Activated naive CD8-positive, alpha-beta T cell (primary cell): ENCODE data around the gene PAX5.

Experiments
- H3K27ac Mint-ChIP-seq: one replicate; pipeline ENCODE4 v1.8.0; 2021; ENCODE audit warnings: mixed read lengths
- H3K27me3 Mint-ChIP-seq: one replicate; pipeline ENCODE4 v1.8.0; 2021; ENCODE audit warnings: mixed read lengths
- H3K36me3 Mint-ChIP-seq: one replicate; pipeline ENCODE4 v1.8.0; 2021; ENCODE audit warnings: mixed read lengths
- H3K4me1 Mint-ChIP-seq: one replicate; pipeline ENCODE4 v1.8.0; 2021; ENCODE audit warnings: low read depth, mixed read lengths
- H3K4me3 Mint-ChIP-seq: one replicate; pipeline ENCODE4 v1.8.0; 2021; ENCODE audit warnings: mild to moderate bottlenecking, mixed read lengths
- H3K9me3 Mint-ChIP-seq: one replicate; pipeline ENCODE4 v1.8.0; 2021; ENCODE audit warnings: low read depth, mixed read lengths

The PAX5 gene

DNA sequence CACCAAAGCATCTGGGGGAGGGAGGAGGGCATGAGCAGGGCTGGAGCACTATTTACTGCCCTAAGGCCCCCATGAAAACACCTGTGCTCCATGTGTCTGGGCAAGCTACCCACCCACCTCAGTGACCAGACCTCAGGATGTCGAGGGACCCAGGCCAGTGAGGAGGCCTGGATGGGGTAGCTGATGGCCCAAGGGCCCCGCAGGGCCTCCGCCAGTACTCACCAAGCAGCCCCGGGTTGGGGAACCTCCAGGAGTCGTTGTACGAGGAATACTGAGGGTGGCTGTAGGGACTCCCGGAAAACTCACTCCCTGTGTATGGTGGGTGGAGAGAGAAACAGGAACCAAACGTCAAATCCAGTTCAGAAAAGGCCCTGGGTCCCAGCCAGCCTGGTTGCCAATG, 187.4 kb downstream of the PAX5 start:
- Mint-ChIP-seq H3K27me3 (no peaks in the 10 kb centered on the region), H3K4me3 (no peak overlapping the region), H3K36me3 (no peaks in the 10 kb centered on the region), H3K9me3 (no peaks in the 10 kb centered on the region), H3K27ac (no peak overlapping the region), H3K4me1 (no peaks in the 10 kb centered on the region)

- Mint-ChIP-seq H3K36me3 (no peaks in the 10 kb centered on the region), H3K27ac (no peak overlapping the region), H3K27me3 (no peaks in the 10 kb centered on the region), H3K4me3 (no peak overlapping the region), H3K4me1 (no peaks in the 10 kb centered on the region), H3K9me3 (no peaks in the 10 kb centered on the region)
Observed at GRCh38 chr9:36845844-36846243, 188.2 kb downstream of the PAX5 start.

- Mint-ChIP-seq H3K36me3 (no peaks in the 10 kb centered on the region), H3K9me3 (no peaks in the 10 kb centered on the region), H3K4me1 (no peaks in the 10 kb centered on the region), H3K27ac (no peak overlapping the region), H3K4me3 (no peak overlapping the region), H3K27me3 (no peaks in the 10 kb centered on the region)
Observed at GRCh38 chr9:36844961-36845360, 189.1 kb downstream of the PAX5 start.

GRCh38 chr9:36843964-36844363, 190.1 kb downstream of the PAX5 start:
- H3K4me1 Mint-ChIP-seq, result no peaks in the 10 kb centered on the region
- H3K36me3 Mint-ChIP-seq, result no peaks in the 10 kb centered on the region
- no peaks in the 10 kb centered on the region for H3K27me3 Mint-ChIP-seq

DNA sequence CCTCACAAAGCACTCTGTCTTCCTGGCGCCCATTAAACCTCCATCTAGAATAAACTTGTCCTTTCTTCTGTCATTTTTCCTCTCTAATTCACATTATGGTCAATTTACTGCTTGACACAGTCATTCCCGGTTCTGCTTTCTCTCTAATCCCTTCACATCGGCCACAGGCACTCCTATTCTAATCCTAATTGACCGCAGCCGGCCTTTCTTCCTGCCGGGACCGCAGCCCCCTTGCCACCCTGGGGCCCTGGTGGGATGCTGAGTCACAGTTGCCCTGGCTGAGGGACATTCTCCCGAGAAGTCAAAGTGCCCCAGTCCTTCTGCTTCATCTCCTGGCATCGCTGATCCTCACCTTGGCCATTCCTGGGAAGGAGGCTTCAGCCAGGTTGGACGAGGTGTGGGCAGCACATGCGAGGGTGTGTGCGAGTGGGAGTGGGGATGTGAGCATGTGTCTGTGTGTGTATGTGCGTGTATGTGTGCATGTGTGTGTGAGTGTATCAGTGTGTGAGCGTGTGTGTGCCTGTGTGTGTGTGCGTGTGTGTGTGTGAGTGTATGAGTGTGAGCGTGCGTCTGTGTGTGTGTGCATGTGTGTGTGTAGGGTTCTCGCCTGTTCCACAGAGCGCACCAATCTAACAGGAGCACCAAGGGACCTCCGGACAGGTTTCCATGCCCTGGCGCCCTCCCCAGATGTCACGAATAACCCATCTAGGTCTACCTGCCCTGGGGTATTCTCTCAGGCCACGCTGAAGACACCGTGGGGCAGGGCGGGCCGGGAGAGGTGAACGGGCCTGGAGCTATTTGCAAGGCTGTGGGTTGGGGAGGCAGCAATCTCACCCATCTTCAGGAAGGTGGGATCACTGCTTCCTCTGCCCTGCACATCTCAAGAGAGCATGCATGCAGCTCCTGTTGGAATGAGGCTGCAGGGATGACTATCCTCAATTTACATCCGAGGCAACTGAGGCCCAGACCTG, 191.2 kb downstream of the PAX5 start:
- Mint-ChIP-seq H3K27ac (no peak overlapping the region), H3K4me1 (no peaks in the 10 kb centered on the region), H3K36me3 (no peaks in the 10 kb centered on the region), H3K9me3 (no peaks in the 10 kb centered on the region), H3K27me3 (no peaks in the 10 kb centered on the region), H3K4me3 (no peak overlapping the region)

More at GRCh38 chr9:36843964-36844363, 190.1 kb downstream of the PAX5 start:
- Mint-ChIP-seq H3K27ac (no peak overlapping the region), H3K9me3 (no peaks in the 10 kb centered on the region), H3K4me3 (no peak overlapping the region)

DNA sequence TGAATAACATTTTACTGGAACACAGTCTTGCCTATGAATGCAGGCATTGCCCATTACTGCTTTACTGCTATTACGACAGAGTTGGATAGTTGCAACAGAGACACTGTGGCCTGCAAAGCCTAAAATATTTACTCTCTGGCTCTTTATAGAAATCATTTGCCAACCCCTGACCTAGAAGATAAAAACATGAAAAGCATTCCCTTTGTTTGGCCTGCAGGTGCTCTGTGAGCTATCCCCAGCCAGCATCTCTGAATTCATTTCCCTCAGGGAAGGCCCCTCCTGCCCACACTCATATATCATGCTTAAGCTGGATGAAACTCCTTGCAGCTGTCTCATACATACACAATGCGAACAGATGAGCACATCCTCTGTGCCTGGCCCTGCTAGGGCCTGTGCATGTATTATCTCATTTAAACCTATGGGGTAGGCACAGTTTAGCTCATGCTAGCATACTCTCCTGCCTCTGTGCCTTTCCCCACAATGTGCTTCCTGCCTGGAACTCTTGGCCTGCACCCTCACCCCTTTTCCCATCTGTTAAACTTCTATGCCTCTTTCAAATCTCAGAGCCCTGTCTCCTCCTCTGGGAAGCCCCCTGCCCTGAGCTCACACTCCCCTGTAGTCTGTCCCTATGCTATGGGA, 193.1 kb downstream of the PAX5 start:
- Mint-ChIP-seq H3K27ac (no peak overlapping the region), H3K4me1 (no peaks in the 10 kb centered on the region), H3K36me3 (no peaks in the 10 kb centered on the region), H3K27me3 (no peaks in the 10 kb centered on the region), H3K4me3 (no peak overlapping the region), H3K9me3 (no peaks in the 10 kb centered on the region)

GRCh38 chr9:36839131-36839885, 194.8 kb downstream of the PAX5 start:
- H3K9me3 Mint-ChIP-seq, result no peaks in the 10 kb centered on the region
- no peak overlapping the region for H3K27ac Mint-ChIP-seq
- H3K4me3 Mint-ChIP-seq, result no peak overlapping the region
- no peaks in the 10 kb centered on the region for H3K36me3 Mint-ChIP-seq
- no peaks in the 10 kb centered on the region for H3K4me1 Mint-ChIP-seq
- no peaks in the 10 kb centered on the region for H3K27me3 Mint-ChIP-seq

DNA sequence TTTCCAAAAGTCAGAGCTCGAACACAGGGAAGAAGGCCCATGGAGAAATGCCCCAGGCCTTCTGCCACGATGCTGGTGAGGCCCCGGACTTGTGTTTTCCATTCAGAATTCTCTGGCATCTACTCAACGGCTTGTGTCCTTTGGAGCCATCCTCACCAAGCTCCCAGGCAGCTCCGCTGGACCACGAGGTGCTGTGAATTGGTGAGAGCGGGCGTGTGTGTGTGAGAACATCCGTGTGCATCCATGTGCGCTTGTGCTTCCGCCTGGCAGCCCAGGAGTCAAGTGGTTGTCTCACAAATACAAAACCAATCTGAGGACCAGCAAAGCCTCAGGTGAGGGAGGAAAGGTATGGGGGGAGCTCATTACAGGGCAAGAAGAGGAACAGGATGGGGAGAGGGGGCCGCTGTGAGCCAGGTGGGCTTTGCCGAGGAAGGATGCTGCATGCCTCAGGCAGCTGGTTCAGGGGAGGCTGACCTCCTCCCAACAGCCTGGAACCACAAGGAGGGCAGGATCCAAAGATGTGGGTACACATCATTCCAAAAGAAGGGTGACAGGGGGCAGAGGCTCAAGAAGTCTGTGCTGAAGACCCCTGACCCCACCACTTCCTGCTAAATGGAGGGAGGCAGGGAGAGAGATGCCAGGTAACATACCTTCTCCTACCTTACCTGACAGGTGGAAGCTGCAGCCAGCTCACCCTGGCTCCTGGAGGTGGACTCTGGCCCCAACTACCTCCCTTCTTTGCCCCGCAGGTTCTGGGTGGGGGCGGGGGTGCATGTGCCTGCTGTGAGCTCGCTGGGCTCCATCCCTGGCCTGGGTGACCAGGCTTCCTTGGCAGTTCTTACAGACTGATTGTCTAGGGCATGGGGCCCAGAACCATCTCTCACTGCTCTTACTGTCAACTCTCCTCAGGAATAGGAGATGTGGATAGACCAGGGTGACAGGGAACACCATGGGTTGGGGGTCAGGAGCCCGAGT, 196.3 kb downstream of the PAX5 start:
- Mint-ChIP-seq H3K4me1 (no peaks in the 10 kb centered on the region), H3K27me3 (no peaks in the 10 kb centered on the region), H3K36me3 (no peaks in the 10 kb centered on the region), H3K27ac (no peak overlapping the region), H3K4me3 (no peak overlapping the region), H3K9me3 (no peaks in the 10 kb centered on the region)

GRCh38 chr9:36836486-36836885, 197.6 kb downstream of the PAX5 start:
- Mint-ChIP-seq H3K4me1 (no peaks in the 10 kb centered on the region), H3K4me3 (no peak overlapping the region), H3K9me3 (no peaks in the 10 kb centered on the region), H3K36me3 (no peaks in the 10 kb centered on the region), H3K27me3 (no peaks in the 10 kb centered on the region), H3K27ac (no peak overlapping the region)

GRCh38 chr9:36835271-36835996, 198.6 kb downstream of the PAX5 start:
- Mint-ChIP-seq H3K4me3 (no peak overlapping the region), H3K9me3 (no peaks in the 10 kb centered on the region), H3K36me3 (no peaks in the 10 kb centered on the region), H3K27me3 (no peaks in the 10 kb centered on the region), H3K4me1 (no peaks in the 10 kb centered on the region), H3K27ac (no peak overlapping the region)

DNA sequence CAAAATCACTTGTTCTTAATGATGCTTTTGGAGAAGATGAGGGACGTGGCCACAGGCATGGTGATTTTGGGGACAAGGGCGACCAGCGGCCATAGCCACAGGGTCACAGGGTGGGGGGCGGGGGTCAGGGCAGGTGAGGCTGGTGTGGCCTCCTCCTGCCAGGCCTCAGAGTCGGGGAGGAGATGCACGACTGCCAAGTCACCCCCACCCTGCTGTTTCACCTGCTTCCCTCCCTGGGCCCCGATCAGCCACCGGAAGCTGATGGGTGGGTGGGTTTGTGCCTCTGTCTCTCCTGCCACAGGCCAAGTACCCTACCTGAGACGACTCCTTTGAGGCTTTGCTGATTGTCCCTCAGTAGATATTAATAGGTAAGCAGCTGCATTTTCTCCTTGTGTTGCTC, 199.3 kb downstream of the PAX5 start:
- Mint-ChIP-seq H3K27ac (no peak overlapping the region), H3K9me3 (no peaks in the 10 kb centered on the region), H3K36me3 (no peaks in the 10 kb centered on the region), H3K4me1 (no peaks in the 10 kb centered on the region), H3K4me3 (no peak overlapping the region), H3K27me3 (no peaks in the 10 kb centered on the region)

DNA sequence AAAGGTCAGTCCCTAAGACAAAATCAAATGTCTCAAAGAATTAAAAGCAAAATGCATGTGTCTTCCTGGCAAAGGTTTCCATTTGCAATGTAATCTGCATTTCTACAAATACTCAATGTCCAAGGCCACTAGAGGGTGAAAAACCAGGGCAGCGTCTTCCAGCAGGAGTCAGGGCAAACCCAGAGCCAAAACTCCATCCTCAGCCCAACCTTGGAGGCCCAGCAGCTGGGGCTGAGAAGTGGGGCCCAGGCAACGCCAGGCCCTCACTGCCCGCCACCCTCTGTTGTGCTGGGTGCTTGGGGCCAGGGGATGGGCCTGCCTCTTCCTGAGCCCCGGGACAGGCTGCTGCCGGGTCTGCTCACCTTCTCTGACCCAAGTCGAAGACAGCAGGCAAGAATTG, 200.1 kb downstream of the PAX5 start:
- Mint-ChIP-seq H3K4me3 (no peak overlapping the region), H3K9me3 (no peaks in the 10 kb centered on the region), H3K27me3 (no peaks in the 10 kb centered on the region), H3K27ac (no peak overlapping the region), H3K36me3 (no peaks in the 10 kb centered on the region), H3K4me1 (no peaks in the 10 kb centered on the region)

- Mint-ChIP-seq H3K4me1 (no peaks in the 10 kb centered on the region), H3K36me3 (no peaks in the 10 kb centered on the region), H3K27me3 (no peaks in the 10 kb centered on the region), H3K4me3 (no peak overlapping the region), H3K27ac (no peak overlapping the region), H3K9me3 (no peaks in the 10 kb centered on the region)
Observed at GRCh38 chr9:36832164-36832795, 201.8 kb downstream of the PAX5 start.
